ENCODE measurements around the gene HPN. TPM values are rescaled to one million over a fixed set of nuclear protein-coding genes. Genes with fewer than 3 reads are reported as not detected.
"Not testable (repeated sequence)": the region's sequence is repeated elsewhere in the genome, so short reads cannot be mapped to it uniquely, and the experiment has no call there.

Gene HPN
- total RNA-seq, 2 experiments from 2014 or later, result not detected

DNA sequence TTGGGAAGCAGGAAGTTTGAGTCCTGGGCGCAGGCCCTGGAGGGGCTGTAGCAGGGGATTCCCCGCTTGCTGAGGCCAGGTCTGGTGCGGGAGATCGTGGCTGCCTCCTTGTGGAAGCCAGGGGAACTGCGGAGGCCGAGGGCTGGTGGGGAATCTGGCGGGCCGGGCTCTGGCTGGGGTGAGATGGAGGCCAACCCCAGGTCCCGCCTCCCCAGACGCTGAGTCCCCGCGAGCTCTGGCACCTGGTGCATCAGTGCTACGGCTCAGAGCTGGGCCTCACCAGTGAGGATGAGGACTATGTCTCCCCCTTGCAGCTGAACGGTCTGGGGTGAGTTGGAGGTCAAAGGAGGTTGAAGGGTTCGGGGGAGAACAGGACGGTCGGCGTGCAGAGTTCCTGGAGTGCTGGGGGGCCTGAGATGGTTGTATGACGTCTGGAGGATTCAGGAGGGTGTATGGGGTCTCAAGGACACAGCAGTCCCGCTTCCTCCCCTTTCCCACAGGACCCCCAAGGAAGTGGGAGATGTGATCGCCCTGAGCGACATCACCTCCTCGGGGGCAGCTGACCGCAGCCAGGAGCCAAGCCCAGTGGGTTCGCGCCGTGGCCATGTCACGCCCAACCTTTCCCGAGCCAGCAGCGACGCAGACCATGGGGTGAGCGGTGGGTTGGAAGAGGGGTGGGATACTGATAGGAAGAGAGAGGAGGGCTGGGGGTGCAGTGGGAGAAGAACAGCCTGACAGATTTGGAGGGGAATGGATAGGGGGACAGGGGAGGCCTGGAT, 28.3 kb upstream of the HPN start:
- H3K4me1 Mint-ChIP-seq, result peaks cover 69% of the 10 kb centered on the region
- POLR2A ChIA-PET, result no interaction called here
- peak overlapping the region; percentile 86 for H3K27ac Mint-ChIP-seq
- no peaks in the 10 kb centered on the region for H3K27me3 Mint-ChIP-seq
- CTCF ChIA-PET, result interaction anchor here (0.9 to 3.4 kb wide), 7 partner anchors 8 to 70 kb away, joined by 3 to 18 read pairs (median 4); partner anchors contain the start of gene GRAMD1A
- DNase-seq, result peak; percentile 75
- H3K4me3 Mint-ChIP-seq, result peak overlapping the region; percentile 50
- H3K9me3 Mint-ChIP-seq, result no peaks in the 10 kb centered on the region
- peaks cover 63% of the 10 kb centered on the region for H3K36me3 Mint-ChIP-seq (ENCODE audit: low read depth)

DNA sequence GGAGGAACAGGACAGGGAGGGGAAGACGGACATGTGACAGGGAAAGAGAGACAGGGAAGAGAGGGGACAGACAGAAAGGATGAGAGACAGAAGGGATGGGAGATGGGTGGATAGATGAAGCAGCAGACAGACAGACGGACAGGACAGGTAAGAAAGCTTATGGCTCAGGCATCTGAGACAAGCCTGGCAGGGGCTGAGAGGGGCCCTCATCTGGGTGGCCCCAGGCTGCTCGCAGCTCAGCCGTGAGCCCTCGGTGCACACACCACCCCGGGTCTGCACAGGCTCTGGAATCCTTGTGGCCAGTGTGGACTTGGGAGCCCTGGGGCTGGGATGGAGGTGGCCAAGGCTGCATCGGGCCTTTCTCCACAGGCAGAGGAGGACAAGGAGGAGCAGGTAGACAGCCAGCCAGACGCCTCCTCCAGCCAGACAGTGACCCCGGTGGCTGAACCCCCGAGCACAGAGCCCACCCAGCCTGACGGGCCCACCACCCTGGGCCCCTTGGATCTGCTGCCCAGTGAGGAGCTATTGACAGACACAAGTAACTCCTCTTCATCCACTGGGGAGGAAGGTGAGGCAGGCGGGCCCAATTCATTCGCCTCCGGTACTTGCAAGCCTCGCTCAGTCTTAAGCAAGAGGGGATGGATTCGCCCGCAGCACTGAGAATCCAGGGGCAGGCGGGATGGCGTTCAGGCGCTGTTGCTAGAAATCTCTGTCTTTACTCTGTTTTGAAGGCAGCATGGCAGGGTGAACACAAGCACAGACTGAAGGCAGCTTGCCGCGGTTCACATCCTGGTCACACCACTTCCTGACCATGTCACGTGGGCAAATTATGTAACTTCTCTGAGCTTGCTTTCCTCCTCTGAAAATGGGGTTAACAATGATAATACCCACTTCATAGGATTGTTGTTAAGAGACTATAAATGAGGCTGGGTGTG, 27.4 kb upstream of the HPN start:
- H3K27ac Mint-ChIP-seq, result peak overlapping the region; percentile 86
- H3K4me1 Mint-ChIP-seq, result peaks cover 72% of the 10 kb centered on the region
- H3K4me3 Mint-ChIP-seq, result peak overlapping the region; percentile 50
- peaks cover 69% of the 10 kb centered on the region for H3K36me3 Mint-ChIP-seq (ENCODE audit: low read depth)
- H3K9me3 Mint-ChIP-seq, result no peaks in the 10 kb centered on the region
- H3K27me3 Mint-ChIP-seq, result no peaks in the 10 kb centered on the region
- ChIA-PET CTCF (interaction anchor here (0.6 to 3.4 kb wide), 5 partner anchors 11 to 46 kb away, joined by 3 to 18 read pairs (median 4); partner anchors contain the start of gene GRAMD1A), POLR2A (no interaction called here)
- DNase-seq, result peak; percentile 85

DNA sequence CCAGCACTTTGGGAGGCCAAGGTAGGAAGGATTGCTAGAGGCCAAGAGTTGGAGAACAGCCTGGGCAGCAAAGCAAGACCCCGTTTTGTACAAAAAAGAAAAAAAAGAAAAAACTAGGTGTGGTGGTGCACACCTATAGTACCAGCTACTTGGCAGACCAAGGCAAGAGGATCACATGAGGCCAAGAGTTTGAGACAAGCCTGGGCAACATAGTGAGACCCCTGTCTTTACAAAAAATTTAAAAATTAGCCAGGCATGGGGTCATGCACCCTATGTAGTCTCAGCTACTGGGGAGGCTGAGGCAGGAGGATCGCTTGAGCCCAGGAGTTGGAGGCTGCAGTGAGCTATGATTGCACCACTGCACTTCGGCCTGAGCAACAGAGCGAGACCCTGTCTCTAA, 26.7 kb upstream of the HPN start:
- peak overlapping the region; percentile 45 for H3K4me3 Mint-ChIP-seq
- peaks cover 70% of the 10 kb centered on the region for H3K36me3 Mint-ChIP-seq (ENCODE audit: low read depth)
- peaks cover 66% of the 10 kb centered on the region for H3K4me1 Mint-ChIP-seq
- CTCF ChIA-PET, result interaction anchor here (0.9 to 3.4 kb wide), 3 partner anchors 11 to 42 kb away, joined by 3 to 18 read pairs (median 4); partner anchors contain the start of gene GRAMD1A
- H3K9me3 Mint-ChIP-seq, POLR2A ChIA-PET, H3K27me3 Mint-ChIP-seq, DNase-seq: not testable (repeated sequence)
- H3K27ac Mint-ChIP-seq, result peak overlapping the region; percentile 86

DNA sequence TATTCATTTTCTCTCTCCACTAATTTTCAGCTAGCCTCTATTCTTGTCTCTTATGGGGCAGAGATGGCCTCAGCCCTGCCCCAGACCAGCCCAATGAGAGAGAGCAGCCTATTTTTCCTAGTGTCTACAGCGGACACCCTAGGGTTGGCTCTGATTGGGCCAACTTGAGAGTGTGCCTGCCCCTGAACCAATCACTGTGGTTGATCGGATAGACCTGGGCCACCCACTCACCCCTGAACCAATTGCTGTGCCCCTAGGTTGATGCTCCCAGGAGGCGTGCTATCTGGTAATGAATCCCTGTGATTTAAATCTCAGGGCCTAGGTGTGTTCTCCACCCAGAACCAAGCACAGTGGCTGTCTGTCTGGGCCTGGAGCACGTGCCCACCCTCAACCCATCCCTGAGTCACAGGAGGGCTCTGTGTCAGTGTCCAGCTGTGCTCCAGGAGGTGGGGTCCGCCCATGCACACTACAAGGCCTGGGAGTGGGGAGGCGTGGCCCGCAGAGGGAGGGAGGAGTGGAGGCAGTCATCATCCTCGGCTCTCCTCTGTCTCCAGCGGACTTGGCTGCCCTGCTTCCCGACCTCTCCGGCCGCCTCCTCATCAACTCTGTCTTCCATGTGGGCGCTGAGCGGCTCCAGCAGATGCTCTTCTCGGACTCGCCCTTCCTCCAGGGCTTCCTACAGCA, 26.1 kb upstream of the HPN start:
- Mint-ChIP-seq H3K27me3 (no peaks in the 10 kb centered on the region), H3K4me1 (peaks cover 63% of the 10 kb centered on the region), H3K36me3 (ENCODE audit: low read depth) (peaks cover 72% of the 10 kb centered on the region), H3K9me3 (no peaks in the 10 kb centered on the region), H3K27ac (peak overlapping the region; percentile 13), H3K4me3 (no peak overlapping the region)
- DNase-seq, result no peak
- ChIA-PET CTCF (no interaction called here), POLR2A (no interaction called here)

DNA sequence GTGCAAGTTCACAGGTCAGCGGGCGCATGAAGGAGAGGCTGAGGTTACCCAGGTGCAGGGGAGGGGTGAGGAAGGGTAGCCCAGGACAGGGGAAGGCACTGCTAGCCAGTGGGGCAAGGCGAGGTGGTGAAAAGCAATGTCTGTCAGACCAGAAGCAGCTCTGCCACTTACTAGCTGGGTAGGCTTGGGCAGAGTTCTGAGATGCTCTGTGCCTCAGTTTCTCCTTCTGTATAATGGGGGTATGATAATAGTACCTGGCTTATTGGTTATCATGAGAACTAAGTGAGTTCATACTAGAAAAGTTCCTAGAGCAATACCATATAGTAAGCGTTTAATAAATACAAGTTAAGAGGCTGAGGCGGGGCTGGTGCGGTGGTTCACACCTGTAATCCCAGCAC, 25.6 kb upstream of the HPN start:
- ChIA-PET CTCF (interaction anchor here (0.6 to 1.4 kb wide), 2 partner anchors 28 to 101 kb away, joined by 3 to 6 read pairs; no protein-coding TSS in a partner anchor), POLR2A (no interaction called here)
- Mint-ChIP-seq H3K27me3 (no peaks in the 10 kb centered on the region), H3K36me3 (ENCODE audit: low read depth) (peaks cover 73% of the 10 kb centered on the region), H3K4me3 (no peak overlapping the region), H3K9me3 (no peaks in the 10 kb centered on the region), H3K27ac (no peak overlapping the region), H3K4me1 (peaks cover 57% of the 10 kb centered on the region)
- DNase-seq, result no peak

DNA sequence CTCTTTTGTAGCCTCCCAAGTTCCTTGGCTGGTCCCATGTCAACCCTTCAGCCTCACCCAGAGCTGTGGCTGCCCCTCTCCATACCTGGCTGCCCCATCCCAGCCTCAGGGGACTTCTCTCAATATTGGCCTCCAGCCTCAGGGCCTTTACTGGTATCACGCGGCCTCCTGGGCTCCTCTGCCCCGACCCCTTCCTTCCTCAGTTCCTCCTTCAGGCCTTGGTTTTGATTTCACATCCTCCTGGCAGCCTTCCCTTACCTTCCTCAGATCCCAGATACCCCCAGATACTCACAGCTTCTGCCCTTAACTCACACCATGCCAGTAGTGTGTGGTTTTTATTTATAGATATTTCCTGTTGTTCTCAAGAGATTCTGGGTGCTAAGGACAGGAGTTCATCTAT, 24.0 kb upstream of the HPN start:
- H3K4me3 Mint-ChIP-seq, result no peak overlapping the region
- no peak for DNase-seq
- H3K4me1 Mint-ChIP-seq, result peaks cover 42% of the 10 kb centered on the region
- ChIA-PET POLR2A (no interaction called here), CTCF (interaction anchor here (1.1 to 1.4 kb wide), 2 partner anchors 10 to 27 kb away, joined by 3 to 5 read pairs; no protein-coding TSS in a partner anchor)
- no peaks in the 10 kb centered on the region for H3K9me3 Mint-ChIP-seq
- H3K36me3 Mint-ChIP-seq (ENCODE audit: low read depth), result peaks cover 71% of the 10 kb centered on the region
- H3K27ac Mint-ChIP-seq, result peak overlapping the region; percentile 81
- no peaks in the 10 kb centered on the region for H3K27me3 Mint-ChIP-seq

DNA sequence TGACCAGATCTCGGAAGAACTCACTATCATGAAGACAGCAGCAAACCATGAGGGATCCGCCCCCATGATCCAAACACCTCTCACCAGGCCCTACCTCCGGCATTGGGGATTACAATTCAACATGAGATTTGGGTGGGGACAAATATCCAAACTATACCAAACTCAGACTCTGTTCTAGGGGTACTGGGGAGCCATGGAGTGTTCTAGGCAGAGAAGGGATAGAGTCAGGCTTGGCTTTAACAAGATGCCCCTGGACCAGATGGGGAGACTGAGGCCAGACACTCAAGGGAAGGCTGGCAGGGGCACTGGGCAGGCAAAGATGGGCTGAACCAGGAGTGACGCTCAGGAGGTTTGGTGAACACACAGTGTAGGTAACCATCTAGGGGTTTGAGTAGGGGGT, 23.1 kb upstream of the HPN start:
- no peak for DNase-seq
- POLR2A ChIA-PET, result no interaction called here
- Mint-ChIP-seq H3K36me3 (ENCODE audit: low read depth) (peaks cover 68% of the 10 kb centered on the region), H3K4me3 (no peak overlapping the region), H3K4me1 (peaks cover 33% of the 10 kb centered on the region), H3K27me3 (no peaks in the 10 kb centered on the region), H3K27ac (no peak overlapping the region), H3K9me3 (no peaks in the 10 kb centered on the region)
- CTCF ChIA-PET, result interaction anchor here (1.1 kb wide), 1 partner anchor 9 kb away, joined by 5 read pairs; no protein-coding TSS in a partner anchor

DNA sequence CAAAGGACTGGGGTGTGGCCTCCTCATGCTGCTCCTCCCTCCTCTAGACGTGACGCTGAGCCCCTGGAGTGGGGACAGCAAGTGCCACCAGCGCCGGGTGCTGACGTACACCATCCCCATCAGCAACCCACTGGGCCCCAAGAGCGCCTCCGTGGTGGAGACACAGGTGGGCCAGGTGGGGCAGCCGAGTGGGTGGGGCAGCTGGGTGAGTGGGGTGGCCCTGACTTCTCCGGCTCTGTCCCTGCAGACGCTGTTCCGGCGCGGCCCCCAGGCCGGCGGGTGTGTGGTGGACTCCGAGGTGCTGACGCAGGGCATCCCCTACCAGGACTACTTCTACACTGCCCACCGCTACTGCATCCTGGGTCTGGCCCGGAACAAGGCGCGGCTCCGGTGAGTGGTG, 22.4 kb upstream of the HPN start:
- DNase-seq, result no peak
- Mint-ChIP-seq H3K27me3 (no peaks in the 10 kb centered on the region), H3K36me3 (ENCODE audit: low read depth) (peaks cover 64% of the 10 kb centered on the region), H3K27ac (no peak overlapping the region), H3K4me3 (no peak overlapping the region), H3K4me1 (peaks cover 25% of the 10 kb centered on the region), H3K9me3 (no peaks in the 10 kb centered on the region)
- CTCF ChIA-PET, result no interaction called here
- POLR2A ChIA-PET, result no interaction called here

DNA sequence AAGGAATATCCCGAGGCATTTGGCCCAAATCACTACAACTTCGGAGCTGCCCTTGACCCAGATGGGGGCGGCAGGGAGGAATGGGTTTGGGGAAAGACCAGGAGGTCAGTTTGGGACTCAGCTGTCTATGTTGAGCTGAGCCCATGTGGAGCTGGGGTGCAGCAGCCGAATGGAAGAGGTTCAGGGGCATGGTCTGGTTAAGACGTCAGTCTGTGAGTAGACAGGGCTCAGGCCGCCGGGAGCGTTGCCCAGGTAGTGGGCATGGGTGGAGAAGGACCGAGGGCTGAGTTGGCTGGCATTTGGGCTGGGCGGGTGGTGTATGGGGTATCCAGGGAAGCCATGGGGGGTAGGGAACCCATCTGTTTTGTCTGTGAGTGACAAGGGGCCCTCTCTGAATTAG, 20.5 kb upstream of the HPN start:
- CTCF ChIA-PET, result interaction anchor here (2.0 kb wide), 1 partner anchor 8 kb away, joined by 7 read pairs; no protein-coding TSS in a partner anchor
- peaks cover 56% of the 10 kb centered on the region for H3K36me3 Mint-ChIP-seq (ENCODE audit: low read depth)
- peaks cover 9% of the 10 kb centered on the region for H3K4me1 Mint-ChIP-seq
- POLR2A ChIA-PET, result no interaction called here
- no peaks in the 10 kb centered on the region for H3K27me3 Mint-ChIP-seq
- H3K27ac Mint-ChIP-seq, result peak overlapping the region; percentile 54
- no peaks in the 10 kb centered on the region for H3K9me3 Mint-ChIP-seq
- no peak overlapping the region for H3K4me3 Mint-ChIP-seq
- no peak for DNase-seq

DNA sequence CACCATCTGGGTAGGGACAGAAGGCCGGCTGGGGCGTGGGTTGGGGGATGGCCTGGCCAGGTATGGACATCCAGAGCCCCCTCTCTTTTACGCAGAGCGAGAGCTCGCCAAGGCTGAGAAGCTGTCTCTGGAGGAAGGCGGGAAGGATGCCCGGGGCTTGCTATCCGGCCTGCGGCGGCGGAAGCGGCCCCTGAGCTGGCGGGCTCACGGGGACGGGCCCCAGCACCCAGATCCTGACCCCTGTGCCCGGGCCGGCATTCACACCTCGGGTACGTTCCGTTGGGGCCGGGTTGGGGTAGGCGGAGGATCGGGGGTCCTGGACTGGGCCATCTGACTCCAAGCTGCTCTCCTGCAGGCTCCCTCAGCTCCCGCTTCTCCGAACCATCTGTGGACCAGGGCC, 19.9 kb upstream of the HPN start:
- ChIA-PET CTCF (interaction anchor here (2.0 kb wide), 1 partner anchor 9 kb away, joined by 7 read pairs; no protein-coding TSS in a partner anchor), POLR2A (no interaction called here)
- Mint-ChIP-seq H3K4me1 (peaks cover 8% of the 10 kb centered on the region), H3K27ac (no peak overlapping the region), H3K27me3 (no peaks in the 10 kb centered on the region), H3K9me3 (no peaks in the 10 kb centered on the region), H3K36me3 (ENCODE audit: low read depth) (peaks cover 54% of the 10 kb centered on the region), H3K4me3 (no peak overlapping the region)
- no peak for DNase-seq

DNA sequence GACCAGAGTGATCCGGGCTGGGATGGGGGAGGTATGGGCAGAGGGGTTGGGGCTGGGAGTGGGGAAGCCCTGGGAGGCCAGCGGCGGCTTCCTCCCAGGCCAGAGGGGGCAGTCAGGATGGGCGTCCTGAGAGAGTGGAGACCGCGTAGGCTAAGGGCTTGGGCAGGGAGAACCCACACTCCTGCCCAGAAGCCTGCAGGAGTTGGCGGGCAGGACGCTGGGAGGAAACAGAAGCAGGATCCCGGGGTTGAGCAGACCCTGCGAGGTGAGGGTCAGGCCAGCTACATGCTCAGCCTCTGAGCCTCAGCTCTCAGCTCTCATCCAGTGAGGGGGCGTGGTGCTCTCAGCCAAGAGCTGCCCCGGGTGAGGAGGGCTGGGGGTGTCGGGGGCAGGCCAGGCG, 19.1 kb upstream of the HPN start:
- no peak overlapping the region for H3K27ac Mint-ChIP-seq
- POLR2A ChIA-PET, result no interaction called here

DNA sequence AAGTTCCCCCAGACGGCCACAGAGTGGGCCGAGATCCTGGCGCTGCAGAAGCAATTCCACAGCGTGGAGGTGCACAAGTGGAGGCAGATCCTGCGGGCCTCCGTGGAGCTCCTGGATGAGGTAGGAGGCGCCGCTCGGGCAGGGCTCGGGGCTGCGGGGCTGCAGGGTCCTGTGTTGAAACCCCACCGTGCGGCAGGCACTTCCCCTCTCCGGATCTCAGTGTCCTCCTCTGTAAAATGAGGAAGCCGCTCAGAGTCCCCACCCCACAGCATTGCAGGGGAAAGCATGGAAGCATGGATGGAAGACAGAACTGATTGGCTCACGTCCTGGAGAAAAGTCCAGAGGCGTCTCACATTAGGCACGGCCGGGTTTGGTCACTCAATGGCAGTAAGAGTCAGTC, 18.1 kb upstream of the HPN start:
- no peaks in the 10 kb centered on the region for H3K27me3 Mint-ChIP-seq
- H3K27ac Mint-ChIP-seq, result no peak overlapping the region
- CTCF ChIA-PET, result no interaction called here
- H3K4me3 Mint-ChIP-seq, result no peak overlapping the region
- POLR2A ChIA-PET, result no interaction called here
- H3K9me3 Mint-ChIP-seq, result no peaks in the 10 kb centered on the region
- no peak for DNase-seq
- H3K4me1 Mint-ChIP-seq, result peaks cover under 1% of the 10 kb centered on the region
- peaks cover 55% of the 10 kb centered on the region for H3K36me3 Mint-ChIP-seq (ENCODE audit: low read depth)

More for the DNA sequence above, 19.1 kb upstream of the HPN start:
- Mint-ChIP-seq H3K27me3 (no peaks in the 10 kb centered on the region), H3K4me3 (no peak overlapping the region), H3K36me3 (ENCODE audit: low read depth) (peaks cover 57% of the 10 kb centered on the region), H3K9me3 (no peaks in the 10 kb centered on the region), H3K4me1 (peaks cover 5% of the 10 kb centered on the region)
- no peak for DNase-seq
- CTCF ChIA-PET, result interaction anchor here (2.0 kb wide), 1 partner anchor 10 kb away, joined by 7 read pairs; no protein-coding TSS in a partner anchor

All from activated CD4-positive, alpha-beta T cell treated with anti-CD3 and anti-CD28 coated beads, Interleukin-2, amount 10 ng/mL, durations not matched to agents 7 days and 5 days (primary cell).